OCI-LY3 (cell line): ENCODE data around the gene TMCC3.

Source experiments
- CTCF ChIP-seq: fragments of 200-600, 300-600 bp; sonication (generic); IDR thresholded peaks from 2 replicates; pipeline ENCODE4 v1.5.1; 2014; ENCODE audit warnings: antibody characterized with exemption, low read length, low read depth
- EZH2phosphoT487 ChIP-seq: fragments of 200-600 bp; shearing (Covaris generic); IDR thresholded peaks from 2 replicates; pipeline ENCODE4 v1.6.1; 2018; ENCODE audit warnings: antibody characterized with exemption, mixed run types, low read depth

- no peak for TF ChIP-seq CTCF
- TF ChIP-seq EZH2phosphoT487: no peak
Measured at GRCh38 chr12:94698578-94698977, 48.2 kb upstream of the TMCC3 start.
